ENCODE data around the gene IMMP2L. TPM values are rescaled to one million over a fixed set of nuclear protein-coding genes. Genes with fewer than 3 reads are reported as not detected.

IMMP2L gene
- total RNA-seq, 1 donor from 2014 or later, result 21.5 TPM

GRCh38 chr7:110784749-110785148, 777.5 kb downstream of the IMMP2L start:
- Histone ChIP-seq H3K9ac (no peak overlapping the region), H3K4me1 (peaks cover 10% of the 10 kb centered on the region), H3K27ac (no peak overlapping the region), H2AFZ (replicated peaks) (no peak overlapping the region), H3K9me3 (ENCODE audit: low read depth) (no peaks in the 10 kb centered on the region), H3K4me2 (no peak overlapping the region), H3F3A (ENCODE audit: low read depth) (no peaks in the 10 kb centered on the region), H3K4me3 (no peak overlapping the region), H4K20me1 (ENCODE audit: low read depth) (no peaks in the 10 kb centered on the region), H3K27me3 (no peaks in the 10 kb centered on the region), H3K79me2 (ENCODE audit: low read depth) (no peaks in the 10 kb centered on the region), H3K36me3 (no peaks in the 10 kb centered on the region)
- no peaks in the 10 kb centered on the region for H3K9me3 Mint-ChIP-seq
- H3K4me1 Mint-ChIP-seq, result no peaks in the 10 kb centered on the region
- H3K4me3 Mint-ChIP-seq, result no peak overlapping the region
- H3K36me3 Mint-ChIP-seq, result no peaks in the 10 kb centered on the region
- DNase-seq (ENCODE audit: low spot score), result no peak
- TF ChIP-seq EZH2 (IDR thresholded peaks at IDR 0.05) (no peak), EZH2phosphoT487 (IDR thresholded peaks at IDR 0.05) (no peak), CTCF (IDR thresholded peaks at IDR 0.05) (no peak)
- H3K27me3 Mint-ChIP-seq (ENCODE audit: insufficient read depth, low read depth), result no peaks in the 10 kb centered on the region
- H3K27ac Mint-ChIP-seq, result no peak overlapping the region

GRCh38 chr7:110780712-110781111, 781.6 kb downstream of the IMMP2L start:
- Histone ChIP-seq H3K9me3 (ENCODE audit: low read depth) (no peaks in the 10 kb centered on the region), H4K20me1 (ENCODE audit: low read depth) (no peaks in the 10 kb centered on the region), H3F3A (ENCODE audit: low read depth) (no peaks in the 10 kb centered on the region), H3K4me3 (no peak overlapping the region), H3K4me2 (no peak overlapping the region), H3K4me1 (peaks cover 10% of the 10 kb centered on the region), H3K79me2 (ENCODE audit: low read depth) (no peaks in the 10 kb centered on the region), H2AFZ (replicated peaks) (no peak overlapping the region), H3K27ac (no peak overlapping the region), H3K36me3 (no peaks in the 10 kb centered on the region), H3K27me3 (no peaks in the 10 kb centered on the region), H3K9ac (no peak overlapping the region)
- TF ChIP-seq CTCF (IDR thresholded peaks at IDR 0.05), result no peak
- no peak for TF ChIP-seq EZH2phosphoT487 (IDR thresholded peaks at IDR 0.05)
- TF ChIP-seq EZH2 (IDR thresholded peaks at IDR 0.05), result no peak
- Mint-ChIP-seq H3K27ac (no peak overlapping the region), H3K9me3 (no peaks in the 10 kb centered on the region), H3K27me3 (ENCODE audit: insufficient read depth, low read depth) (no peaks in the 10 kb centered on the region), H3K4me1 (no peaks in the 10 kb centered on the region), H3K36me3 (no peaks in the 10 kb centered on the region), H3K4me3 (no peak overlapping the region)
- peak; percentile 18 for DNase-seq (ENCODE audit: low spot score)

GRCh38 chr7:110779339-110779738, 783.0 kb downstream of the IMMP2L start:
- no peaks in the 10 kb centered on the region for H3K27me3 ChIP-seq
- no peaks in the 10 kb centered on the region for H3F3A ChIP-seq (ENCODE audit: low read depth)
- H3K9ac ChIP-seq, result no peak overlapping the region
- no peak overlapping the region for H3K4me3 Mint-ChIP-seq
- H3K9me3 Mint-ChIP-seq, result no peaks in the 10 kb centered on the region
- no peak overlapping the region for H3K4me2 ChIP-seq
- TF ChIP-seq EZH2phosphoT487 (IDR thresholded peaks at IDR 0.05) (no peak), CTCF (IDR thresholded peaks at IDR 0.05) (no peak), EZH2 (IDR thresholded peaks at IDR 0.05) (no peak)
- no peak overlapping the region for H2AFZ ChIP-seq (replicated peaks)
- H3K27ac ChIP-seq, result no peak overlapping the region
- no peak overlapping the region for H3K27ac Mint-ChIP-seq
- no peaks in the 10 kb centered on the region for H3K79me2 ChIP-seq (ENCODE audit: low read depth)
- no peaks in the 10 kb centered on the region for H3K36me3 Mint-ChIP-seq
- H3K9me3 ChIP-seq (ENCODE audit: low read depth), result no peaks in the 10 kb centered on the region
- H3K4me1 Mint-ChIP-seq, result no peaks in the 10 kb centered on the region
- no peak for DNase-seq (ENCODE audit: low spot score)
- no peak overlapping the region for H3K4me3 ChIP-seq
- peaks cover 10% of the 10 kb centered on the region for H3K4me1 ChIP-seq
- no peaks in the 10 kb centered on the region for H3K27me3 Mint-ChIP-seq (ENCODE audit: insufficient read depth, low read depth)
- H3K36me3 ChIP-seq, result no peaks in the 10 kb centered on the region
- no peaks in the 10 kb centered on the region for H4K20me1 ChIP-seq (ENCODE audit: low read depth)
